ENCODE results near the gene UVRAG.
"Not testable (repeated sequence)": the region's sequence is repeated elsewhere in the genome, so short reads cannot be mapped to it uniquely, and the experiment has no call there.

Gene UVRAG

GRCh38 chr11:75946531-75947530 lies 131.8 kb downstream of the UVRAG start:
- in situ Hi-C loops (cut with MboI; ENCODE audit: low sequenced_read_pairs) = no loop called here

GRCh38 chr11:75949023-75949672 lies 134.1 kb downstream of the UVRAG start:
- in situ Hi-C loops (cut with MboI; ENCODE audit: low sequenced_read_pairs) = no loop called here

DNA sequence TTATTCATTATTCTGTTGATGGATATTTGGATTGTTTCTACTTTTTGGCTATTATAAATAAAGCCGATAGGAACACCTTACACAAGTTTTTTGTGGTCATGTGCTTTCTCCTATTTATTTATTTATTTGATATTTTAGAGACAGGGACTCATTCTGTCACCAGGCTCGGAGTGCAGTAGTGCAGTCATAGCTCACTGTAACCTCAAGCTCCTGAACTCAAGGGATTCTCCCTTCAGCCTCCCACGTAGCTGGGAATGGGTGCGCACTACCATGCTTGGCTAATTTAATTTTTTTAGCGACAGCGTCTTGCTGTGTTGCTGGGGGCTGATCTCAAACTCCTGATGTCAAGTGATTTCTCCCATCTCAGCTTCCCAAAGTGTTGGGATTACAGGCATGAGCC lies 135.1 kb downstream of the UVRAG start:
- in situ Hi-C loops (cut with MboI; ENCODE audit: low sequenced_read_pairs) = no loop called here

DNA sequence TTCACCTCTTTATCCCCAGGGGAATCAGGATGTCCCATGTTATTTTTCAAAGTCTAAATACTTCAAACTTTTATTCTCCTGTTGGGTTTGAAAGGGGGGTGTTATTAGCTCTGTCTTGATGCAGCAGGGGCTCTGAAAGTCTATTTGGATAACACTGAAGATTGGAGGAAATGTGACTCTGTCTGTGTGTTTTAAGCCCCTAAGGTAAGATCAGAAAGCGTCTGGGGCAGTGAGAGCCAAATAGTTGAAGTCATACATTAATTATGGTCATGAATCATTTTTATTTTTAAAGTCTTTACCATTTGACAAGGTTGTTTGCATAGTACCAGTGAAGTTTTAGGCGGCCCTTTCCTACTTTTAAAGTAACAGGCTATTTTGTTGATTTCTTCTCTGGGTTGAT lies 139.0 kb downstream of the UVRAG start:
- in situ Hi-C loops (cut with MboI; ENCODE audit: low sequenced_read_pairs) = no loop called here

DNA sequence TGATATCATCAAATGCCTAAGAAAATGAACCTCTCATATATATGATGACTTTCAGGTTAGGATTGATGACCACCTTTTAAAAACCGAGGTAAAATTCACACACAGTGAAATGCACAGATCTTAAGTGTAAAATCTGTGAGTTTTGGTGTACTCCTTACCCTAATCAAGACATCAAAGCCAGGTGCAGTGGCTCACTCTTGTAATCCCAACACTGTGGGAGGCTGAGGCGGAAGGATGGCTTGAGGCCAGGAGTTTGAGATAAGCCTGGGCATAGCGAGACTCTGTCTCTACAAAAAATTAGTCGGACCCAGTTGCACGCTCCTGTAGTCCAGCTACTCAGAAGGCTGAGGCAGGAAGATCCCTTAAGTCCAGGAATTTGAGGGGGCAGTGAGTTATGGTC lies 140.4 kb downstream of the UVRAG start:
- in situ Hi-C loops (cut with MboI; ENCODE audit: low sequenced_read_pairs) = no loop called here

DNA sequence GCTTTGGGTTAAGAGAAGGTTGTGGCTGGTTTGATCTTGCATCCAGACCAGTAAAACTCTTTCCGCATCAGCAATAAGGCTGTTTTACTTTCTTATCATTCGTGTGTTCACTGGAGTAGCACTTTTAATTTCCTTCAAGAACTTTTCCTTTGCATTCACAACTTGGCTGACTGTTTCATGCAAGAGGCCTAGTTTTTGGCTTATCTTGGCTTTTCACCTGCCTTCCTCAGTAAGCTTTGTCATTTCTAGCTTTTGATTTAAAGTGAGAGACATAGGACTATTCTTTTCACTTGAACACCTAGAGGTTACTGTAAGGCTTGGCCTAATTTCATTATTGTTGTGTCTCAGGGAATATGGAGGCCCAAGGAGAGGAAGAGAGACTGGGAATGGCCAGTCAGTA lies 144.5 kb downstream of the UVRAG start:
- in situ Hi-C loops (cut with MboI; ENCODE audit: low sequenced_read_pairs) = no loop called here

GRCh38 chr11:75964071-75964470 lies 149.1 kb downstream of the UVRAG start:
- in situ Hi-C loops (cut with MboI; ENCODE audit: low sequenced_read_pairs) = no loop called here

GRCh38 chr11:75966537-75967287 lies 151.7 kb downstream of the UVRAG start:
- in situ Hi-C loops (cut with MboI; ENCODE audit: low sequenced_read_pairs) = no loop called here

DNA sequence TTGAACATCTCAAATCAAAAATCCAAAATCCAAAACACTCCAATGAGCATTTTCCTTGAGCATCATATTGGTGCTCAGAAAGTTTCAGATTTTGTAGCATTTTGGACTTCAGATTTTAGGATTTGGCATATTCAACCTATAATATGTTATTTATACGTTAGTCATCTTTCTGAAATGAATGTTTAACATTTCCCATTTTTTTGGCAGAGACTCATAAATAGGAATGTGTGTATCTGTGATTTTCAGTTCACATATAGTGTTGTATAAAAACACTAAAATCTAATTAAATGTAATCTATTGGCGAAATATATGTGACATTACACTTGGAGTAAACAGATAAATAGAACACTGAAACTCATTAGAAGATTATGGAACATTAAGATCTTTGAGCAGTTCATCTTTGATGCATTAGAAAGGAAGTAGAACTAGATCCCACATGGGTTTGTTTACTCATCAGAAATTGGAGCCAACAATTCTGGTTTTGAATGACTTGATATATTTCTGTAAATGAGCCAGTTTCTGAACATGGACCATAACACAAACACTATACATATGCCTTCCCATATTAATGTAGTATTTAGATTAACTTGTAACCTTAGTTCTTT lies 153.1 kb downstream of the UVRAG start:
- in situ Hi-C loops (cut with MboI; ENCODE audit: low sequenced_read_pairs) = no loop called here

GRCh38 chr11:75969626-75970308 lies 154.8 kb downstream of the UVRAG start:
- in situ Hi-C loops (cut with MboI; ENCODE audit: low sequenced_read_pairs) = no loop called here

DNA sequence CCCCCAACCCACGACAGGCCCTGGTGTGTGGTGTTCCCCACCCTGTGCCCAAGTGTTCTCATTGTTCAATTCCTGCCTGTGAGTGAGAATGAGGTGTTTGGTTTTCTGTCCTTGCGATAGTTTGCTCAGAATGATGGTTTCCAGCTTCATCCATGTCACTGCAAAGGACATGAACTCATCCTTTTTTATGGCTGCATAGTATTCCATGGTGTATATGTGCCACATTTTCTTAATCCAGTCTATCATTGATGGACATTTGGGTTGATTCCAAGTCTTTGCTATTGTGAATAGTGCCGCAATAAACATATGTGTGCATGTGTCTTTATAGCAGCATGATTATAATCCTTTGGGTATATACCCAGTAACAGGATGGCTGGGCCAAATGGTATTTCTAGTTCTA lies 158.7 kb downstream of the UVRAG start:
- in situ Hi-C loops (cut with MboI; ENCODE audit: low sequenced_read_pairs) = not testable (repeated sequence)

GRCh38 chr11:75979075-75979474 lies 164.1 kb downstream of the UVRAG start:
- in situ Hi-C loops (cut with MboI; ENCODE audit: low sequenced_read_pairs) = not testable (repeated sequence)

DNA sequence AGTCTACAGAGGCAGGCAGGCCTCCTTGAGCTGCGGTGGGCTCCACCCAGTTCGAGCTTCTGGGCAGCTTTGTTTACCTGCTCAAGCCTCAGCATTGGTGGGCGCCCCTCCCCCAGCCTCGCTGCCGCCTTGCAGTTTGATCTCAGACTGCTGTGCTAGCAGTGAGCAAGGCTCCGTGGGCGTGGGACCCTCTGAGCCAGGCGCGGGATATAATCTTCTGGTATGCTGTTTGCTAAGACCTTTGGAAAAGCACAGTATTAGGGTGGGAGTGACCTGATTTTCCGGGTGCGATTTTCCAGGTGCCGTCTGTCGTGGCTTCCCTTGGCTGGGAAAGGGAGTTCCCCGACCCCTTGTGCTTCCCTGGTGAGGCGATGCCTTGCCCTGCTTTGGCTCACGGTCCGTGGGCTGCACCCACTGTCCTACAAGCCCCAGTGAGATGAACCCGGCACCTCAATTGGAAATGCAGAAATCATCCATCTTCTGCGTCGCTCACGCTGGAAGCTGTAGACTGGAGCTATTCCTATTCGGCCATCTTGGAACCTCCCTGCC lies 164.5 kb downstream of the UVRAG start:
- in situ Hi-C loops (cut with MboI; ENCODE audit: low sequenced_read_pairs) = not testable (repeated sequence)

DNA sequence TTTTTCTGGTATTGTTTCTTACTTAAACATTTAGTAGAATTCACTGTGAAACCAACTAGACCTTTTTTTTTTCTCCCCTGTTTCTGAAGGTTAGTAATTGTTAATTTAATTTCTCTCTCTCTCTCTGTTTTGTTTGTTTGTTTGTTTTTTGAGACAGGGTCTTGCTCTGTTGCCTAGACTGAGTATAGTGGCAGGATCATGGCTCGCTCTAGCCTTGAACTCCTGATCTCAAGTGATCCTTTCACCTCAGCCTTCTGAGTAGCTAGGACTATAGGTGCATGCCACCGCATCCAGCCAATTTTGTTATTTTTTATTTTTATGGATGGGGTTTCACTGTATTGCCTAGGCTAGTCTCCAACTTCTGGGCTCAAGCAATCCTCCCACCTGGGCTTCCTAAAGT lies 165.0 kb downstream of the UVRAG start:
- in situ Hi-C loops (cut with MboI; ENCODE audit: low sequenced_read_pairs) = no loop called here

GRCh38 chr11:75981546-75981945 lies 166.5 kb downstream of the UVRAG start:
- in situ Hi-C loops (cut with MboI; ENCODE audit: low sequenced_read_pairs) = no loop called here

DNA sequence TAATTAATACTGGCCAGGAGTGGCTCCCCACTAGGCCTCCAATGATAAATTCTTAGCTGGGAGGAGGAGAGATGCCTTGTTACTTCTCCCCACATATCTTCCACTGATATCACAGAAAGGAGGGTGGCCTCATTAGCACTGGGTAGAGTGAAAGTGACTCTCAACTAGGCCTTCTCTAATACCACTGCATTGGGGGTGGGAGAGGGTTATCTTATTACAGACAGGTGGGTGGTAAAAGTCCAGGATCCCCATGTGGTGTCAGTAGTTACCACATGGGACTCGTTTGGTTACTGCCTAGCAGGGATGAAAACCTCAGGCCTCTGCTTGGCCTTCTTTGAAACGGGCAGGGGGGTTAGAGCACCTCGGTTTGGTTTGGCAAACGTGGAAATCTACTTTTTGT lies 167.3 kb downstream of the UVRAG start:
- in situ Hi-C loops (cut with MboI; ENCODE audit: low sequenced_read_pairs) = no loop called here

GRCh38 chr11:75986966-75987365 lies 172.0 kb downstream of the UVRAG start:
- in situ Hi-C loops (cut with MboI; ENCODE audit: low sequenced_read_pairs) = no loop called here

- in situ Hi-C loops (cut with MboI; ENCODE audit: low sequenced_read_pairs) = no loop called here
Measured at GRCh38 chr11:75993126-75993525, 178.1 kb downstream of the UVRAG start.

GRCh38 chr11:75994616-75995015 lies 179.6 kb downstream of the UVRAG start:
- in situ Hi-C loops (cut with MboI; ENCODE audit: low sequenced_read_pairs) = no loop called here

Measured in hTERT RPE-1 (cell line).